Suppressor macrophage treated with lipopolysaccharide for 4 hours (primary cell): ENCODE results near the gene PGAP1.
A peak's percentile ranks its signal among the peaks of the same experiment; 100 is the strongest.

Source experiments
- DNase-seq: peaks from one replicate; pipeline ENCODE4 v3.0.0-alpha.2; 2020

Gene PGAP1, protein sequence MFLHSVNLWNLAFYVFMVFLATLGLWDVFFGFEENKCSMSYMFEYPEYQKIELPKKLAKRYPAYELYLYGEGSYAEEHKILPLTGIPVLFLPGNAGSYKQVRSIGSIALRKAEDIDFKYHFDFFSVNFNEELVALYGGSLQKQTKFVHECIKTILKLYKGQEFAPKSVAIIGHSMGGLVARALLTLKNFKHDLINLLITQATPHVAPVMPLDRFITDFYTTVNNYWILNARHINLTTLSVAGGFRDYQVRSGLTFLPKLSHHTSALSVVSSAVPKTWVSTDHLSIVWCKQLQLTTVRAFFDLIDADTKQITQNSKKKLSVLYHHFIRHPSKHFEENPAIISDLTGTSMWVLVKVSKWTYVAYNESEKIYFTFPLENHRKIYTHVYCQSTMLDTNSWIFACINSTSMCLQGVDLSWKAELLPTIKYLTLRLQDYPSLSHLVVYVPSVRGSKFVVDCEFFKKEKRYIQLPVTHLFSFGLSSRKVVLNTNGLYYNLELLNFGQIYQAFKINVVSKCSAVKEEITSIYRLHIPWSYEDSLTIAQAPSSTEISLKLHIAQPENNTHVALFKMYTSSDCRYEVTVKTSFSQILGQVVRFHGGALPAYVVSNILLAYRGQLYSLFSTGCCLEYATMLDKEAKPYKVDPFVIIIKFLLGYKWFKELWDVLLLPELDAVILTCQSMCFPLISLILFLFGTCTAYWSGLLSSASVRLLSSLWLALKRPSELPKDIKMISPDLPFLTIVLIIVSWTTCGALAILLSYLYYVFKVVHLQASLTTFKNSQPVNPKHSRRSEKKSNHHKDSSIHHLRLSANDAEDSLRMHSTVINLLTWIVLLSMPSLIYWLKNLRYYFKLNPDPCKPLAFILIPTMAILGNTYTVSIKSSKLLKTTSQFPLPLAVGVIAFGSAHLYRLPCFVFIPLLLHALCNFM

DNA sequence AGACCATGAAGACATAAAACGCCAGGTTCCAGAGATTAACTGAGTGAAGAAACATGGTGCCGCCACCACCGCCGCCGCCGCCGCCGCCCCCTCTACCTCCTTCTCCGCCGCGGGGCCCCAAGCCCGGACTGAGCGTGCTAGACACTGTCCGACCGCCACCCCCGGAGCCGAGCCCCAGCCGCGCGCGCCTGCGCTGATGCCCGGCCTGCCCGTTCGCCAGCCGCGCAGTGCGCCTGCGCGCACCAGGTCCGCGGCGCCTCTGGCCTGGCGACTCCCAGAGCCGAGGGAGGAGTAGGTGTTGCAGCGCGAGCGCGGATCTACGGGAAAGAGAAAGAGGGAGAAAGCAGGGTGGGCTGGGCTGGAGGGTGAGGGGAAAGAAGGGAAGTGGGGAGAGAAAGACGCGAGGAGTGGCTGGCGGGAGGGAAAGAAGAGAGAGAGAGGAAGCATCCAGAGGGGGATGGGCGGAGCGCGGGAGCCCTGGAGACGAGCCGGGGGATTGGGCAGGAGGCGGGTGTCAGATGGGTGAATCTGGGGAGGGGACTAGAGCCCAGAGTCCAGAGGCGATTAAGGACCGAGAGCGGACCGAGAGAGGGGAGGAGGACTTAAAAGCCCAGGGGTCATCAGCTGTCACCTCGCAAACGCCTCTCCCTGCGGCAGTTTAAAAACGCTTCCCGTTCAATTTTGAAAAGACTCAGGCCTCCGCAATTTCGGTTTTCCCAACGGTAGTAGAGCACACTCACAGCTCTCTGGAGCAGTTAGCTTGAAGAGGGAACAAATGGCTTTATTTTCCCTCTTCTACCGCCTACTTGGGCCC lies at the start of gene PGAP1:
PGAP1 (minus strand) TSS at position 146 of the 814 bp plus-strand sequence; CDS start at position 55, 91 bp downstream.
- DNase-seq, result peak; percentile 96

- DNase-seq, result no peak
Observed at GRCh38 chr2:196974970-196975369, 48.5 kb upstream of the PGAP1 start.

DNA sequence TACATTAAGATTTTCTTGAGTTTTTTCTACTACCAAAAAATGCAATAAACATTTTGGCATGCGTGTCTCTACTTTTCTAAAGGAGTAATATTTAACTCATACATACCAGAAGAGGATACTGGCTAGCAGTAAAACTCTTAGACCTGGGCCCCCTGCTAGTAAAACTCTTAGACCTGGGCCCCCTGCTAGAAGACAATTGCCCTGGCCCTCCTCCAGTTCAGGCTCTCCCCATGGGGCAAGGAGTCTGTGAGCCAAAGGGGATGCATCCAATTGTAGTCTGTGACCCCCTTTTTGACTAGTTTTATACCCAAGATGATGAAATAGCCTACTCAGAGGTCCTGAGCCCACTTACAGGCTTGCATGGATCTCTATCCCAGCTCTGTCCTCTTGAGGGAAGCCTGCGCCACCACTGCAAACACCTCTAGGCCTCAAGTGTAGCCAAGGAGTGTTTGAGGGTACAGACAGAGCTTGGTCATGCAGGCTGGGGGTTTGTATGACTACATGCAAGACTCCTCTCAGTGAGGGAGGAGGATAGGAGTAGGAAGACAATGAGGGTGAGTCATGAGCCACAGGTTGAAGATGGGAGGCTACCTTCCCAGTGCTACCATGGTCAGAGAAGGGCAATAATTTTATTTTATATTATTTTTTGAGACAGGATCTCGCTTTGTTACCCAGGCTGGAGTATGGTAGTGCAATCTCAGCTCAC lies 45.2 kb upstream of the PGAP1 start:
- no peak for DNase-seq

GRCh38 chr2:196970099-196970498 lies 43.6 kb upstream of the PGAP1 start:
- no peak for DNase-seq

- no peak for DNase-seq
Observed at GRCh38 chr2:196968516-196968915, 42.0 kb upstream of the PGAP1 start.

GRCh38 chr2:196967775-196968174 lies 41.3 kb upstream of the PGAP1 start:
- DNase-seq, result no peak

DNA sequence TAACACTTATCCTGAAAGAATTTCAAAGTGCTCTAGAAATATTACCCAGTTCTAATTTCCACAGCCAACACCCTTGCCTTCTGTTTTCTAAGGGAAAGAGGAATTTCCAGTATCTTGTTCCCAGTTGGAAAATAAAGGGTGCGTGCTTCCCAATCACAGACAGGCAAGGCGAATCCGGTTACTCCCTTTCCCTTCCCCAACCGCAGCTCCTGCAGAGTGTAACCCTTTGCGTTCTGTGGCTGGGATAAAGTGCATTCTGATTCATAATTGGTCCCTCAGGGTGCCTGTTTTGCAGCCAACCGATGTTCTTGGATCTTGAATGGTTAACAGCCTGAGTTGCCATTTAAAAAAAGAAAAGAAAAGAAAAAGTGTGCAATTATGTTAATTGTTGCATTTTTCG lies 40.6 kb upstream of the PGAP1 start:
- DNase-seq, result no peak

- DNase-seq, result no peak
Observed at GRCh38 chr2:196966061-196966460, 39.6 kb upstream of the PGAP1 start.

DNA sequence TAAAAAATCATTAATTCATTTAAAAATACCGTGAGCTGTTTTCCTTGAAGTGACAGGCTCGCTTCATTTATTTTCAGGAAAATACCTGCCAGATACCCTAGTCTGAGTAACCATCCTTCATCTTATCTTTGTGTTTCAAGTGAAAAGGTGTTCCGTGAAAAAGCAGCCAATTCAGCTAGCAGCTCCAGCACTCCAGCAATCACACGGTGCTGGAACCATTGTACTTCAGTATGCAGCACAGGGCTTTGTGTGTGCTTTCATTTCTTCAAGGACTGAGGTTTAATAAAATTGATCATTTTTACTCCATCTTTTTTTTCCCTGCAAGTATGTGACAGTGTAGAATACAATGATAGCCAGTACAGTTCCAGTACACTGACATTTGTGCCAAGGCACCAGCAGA lies 39.1 kb upstream of the PGAP1 start:
- DNase-seq, result no peak

DNA sequence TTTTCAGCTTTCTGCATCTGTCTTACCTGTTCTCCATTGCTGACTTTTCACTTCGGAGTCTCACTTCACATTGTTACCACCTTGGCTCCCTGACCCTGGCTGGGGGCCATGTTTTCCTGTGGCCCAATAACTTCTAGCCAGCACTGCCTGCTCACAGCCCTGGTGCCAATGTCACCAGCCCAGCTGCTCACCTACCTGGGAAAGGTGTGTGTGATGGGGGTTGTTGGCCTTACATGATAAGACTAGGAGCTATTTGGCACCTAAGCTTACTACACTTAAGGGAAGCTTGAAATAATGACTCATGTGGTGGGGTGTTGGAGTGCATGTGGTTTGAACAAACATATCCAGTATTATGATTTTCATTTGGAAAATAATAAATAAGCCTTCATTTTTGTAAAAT lies 37.5 kb upstream of the PGAP1 start:
- no peak for DNase-seq

- DNase-seq, result peak; percentile 52
Observed at GRCh38 chr2:196963043-196963442, 36.5 kb upstream of the PGAP1 start.

DNA sequence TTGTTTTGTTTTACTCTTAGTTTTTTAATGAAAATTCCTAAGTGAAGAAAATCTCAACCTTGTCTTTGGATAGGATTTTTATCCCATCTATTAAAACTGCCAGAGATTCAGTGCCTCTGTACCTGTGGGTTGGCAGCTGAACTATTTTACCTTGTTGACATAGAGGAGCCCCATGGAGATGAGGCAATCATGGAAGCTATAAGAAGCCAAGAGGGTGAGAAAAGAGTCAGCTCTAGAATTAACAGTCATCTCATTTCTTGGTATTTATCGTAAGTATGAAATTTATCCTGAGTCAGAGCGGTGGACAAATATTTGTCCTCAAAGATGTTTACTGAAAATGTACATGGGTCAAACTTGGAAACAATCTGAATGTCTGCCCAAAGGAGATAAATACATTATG lies 35.8 kb upstream of the PGAP1 start:
- DNase-seq, result no peak

DNA sequence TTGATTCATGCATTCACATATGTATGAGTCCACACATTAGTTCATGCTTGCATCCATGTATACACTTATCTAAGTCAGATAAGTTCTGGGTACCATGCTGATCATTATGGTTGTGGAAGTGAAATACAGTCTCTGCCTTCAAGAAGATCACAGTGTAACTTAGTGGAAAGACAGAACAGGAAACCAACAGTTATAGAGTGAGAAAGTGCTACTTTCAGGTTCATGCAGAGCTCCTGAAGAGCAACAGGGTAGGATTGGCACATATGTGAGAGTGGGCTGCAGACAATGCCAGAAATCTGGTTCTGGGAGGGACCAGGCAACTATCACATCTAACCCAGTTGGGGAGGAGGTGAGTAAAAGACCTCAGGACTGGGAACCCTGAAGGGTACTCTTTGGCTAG lies 35.4 kb upstream of the PGAP1 start:
- DNase-seq, result no peak

GRCh38 chr2:196959734-196960338 lies 33.3 kb upstream of the PGAP1 start:
- peak; percentile 35 for DNase-seq

DNA sequence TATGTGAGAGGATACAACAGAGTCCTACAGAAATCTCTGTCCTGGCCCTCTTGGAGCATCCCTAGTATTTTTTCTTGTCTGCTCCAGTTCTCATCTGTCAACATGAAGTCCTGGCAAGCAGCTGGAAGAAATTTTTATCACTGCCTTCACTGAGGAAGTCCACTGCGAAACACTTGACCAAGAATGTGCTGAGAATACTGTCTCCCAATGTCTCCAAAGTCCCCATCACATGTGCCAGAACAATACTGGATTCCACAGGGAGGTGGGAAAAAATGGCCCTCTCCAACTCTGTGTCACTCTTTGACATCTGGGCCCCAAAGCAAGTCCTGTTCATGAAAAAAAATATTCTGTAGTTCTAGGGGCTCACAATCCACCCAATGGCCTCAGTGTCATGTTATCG lies 32.8 kb upstream of the PGAP1 start:
- no peak for DNase-seq

GRCh38 chr2:196957881-196958525 lies 31.5 kb upstream of the PGAP1 start:
- DNase-seq, result no peak

GRCh38 chr2:196957442-196957841 lies 30.9 kb upstream of the PGAP1 start:
- DNase-seq, result no peak

DNA sequence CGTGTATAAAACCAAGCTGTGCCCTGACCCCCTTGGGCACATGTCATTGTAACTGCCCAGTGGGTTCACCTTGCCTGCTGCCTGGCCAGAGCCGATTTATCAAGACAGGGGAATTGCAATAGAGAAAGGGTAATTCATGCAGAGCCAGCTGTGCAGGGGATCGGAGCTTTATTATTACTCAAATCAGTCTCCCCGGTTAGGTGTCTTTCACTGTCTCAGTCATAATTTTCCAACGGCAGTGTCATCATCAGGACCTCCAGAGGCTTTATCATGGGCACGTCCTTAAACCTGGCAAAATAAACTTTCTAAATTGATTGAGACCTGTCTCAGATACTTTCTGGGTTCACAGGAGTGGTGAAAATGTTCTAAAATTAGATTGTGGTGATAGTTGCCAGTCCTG lies 29.6 kb upstream of the PGAP1 start:
- DNase-seq, result no peak

- DNase-seq, result no peak
Observed at GRCh38 chr2:196955036-196955435, 28.5 kb upstream of the PGAP1 start.

GRCh38 chr2:196954001-196954400 lies 27.5 kb upstream of the PGAP1 start:
- no peak for DNase-seq

GRCh38 chr2:196952936-196953335 lies 26.4 kb upstream of the PGAP1 start:
- no peak for DNase-seq
